ENCODE results near the gene UGT1A10. TPM values are rescaled to one million over a fixed set of nuclear protein-coding genes. Genes with fewer than 3 reads are reported as not detected.

UGT1A10 gene
- total and polyA plus RNA-seq, 4 donors, result 0.03 to 0.14 TPM; not detected in 2

DNA sequence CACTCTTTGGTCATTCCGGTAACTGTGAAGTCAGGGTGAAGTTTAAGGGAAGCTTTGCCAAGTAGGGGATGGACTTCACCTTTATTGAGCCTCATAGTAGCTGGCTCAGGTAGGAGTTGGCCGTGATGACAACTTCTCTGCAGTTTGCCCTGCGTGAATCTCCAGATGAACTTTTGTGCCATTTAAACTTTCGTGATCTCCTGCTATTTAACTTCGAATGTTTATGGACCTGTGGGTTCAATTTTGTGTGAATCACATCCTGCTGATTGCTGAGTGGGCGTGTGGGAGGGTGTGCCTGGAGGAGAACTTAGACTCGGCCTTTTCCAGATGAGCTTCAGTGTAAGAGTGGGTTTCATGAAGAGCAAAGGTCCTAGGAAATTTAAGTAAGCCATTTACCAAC is 128.0 kb downstream of the UGT1A10 start:
- H3K4me3 ChIP-seq, result no peak overlapping the region
- ATAC-seq (ENCODE audit: insufficient read depth, low FRiP score) (no peak), DNase-seq (no peak)
- WGBS, 2 donors, result 80 to 82% methylated on average over 7 of the region's 7 CpGs
- no peaks in the 10 kb centered on the region for H3K9me3 ChIP-seq (ENCODE audit: control insufficient read depth in 4 of 4, insufficient read depth in 3 of 4, low read length in 3 of 4)
- H3K27ac ChIP-seq (ENCODE audit: low read depth in 1 of 2, low read length in 1 of 2), result no peak overlapping the region
- H3K27me3 ChIP-seq (ENCODE audit: control insufficient read depth in 3 of 3, insufficient read depth in 3 of 3, low read length in 2 of 3), result no peaks in the 10 kb centered on the region
- no peak overlapping the region for H3K9ac ChIP-seq (ENCODE audit: insufficient read depth in 1 of 2, low read length in 2 of 2)
- TF ChIP-seq, protein P1, sequence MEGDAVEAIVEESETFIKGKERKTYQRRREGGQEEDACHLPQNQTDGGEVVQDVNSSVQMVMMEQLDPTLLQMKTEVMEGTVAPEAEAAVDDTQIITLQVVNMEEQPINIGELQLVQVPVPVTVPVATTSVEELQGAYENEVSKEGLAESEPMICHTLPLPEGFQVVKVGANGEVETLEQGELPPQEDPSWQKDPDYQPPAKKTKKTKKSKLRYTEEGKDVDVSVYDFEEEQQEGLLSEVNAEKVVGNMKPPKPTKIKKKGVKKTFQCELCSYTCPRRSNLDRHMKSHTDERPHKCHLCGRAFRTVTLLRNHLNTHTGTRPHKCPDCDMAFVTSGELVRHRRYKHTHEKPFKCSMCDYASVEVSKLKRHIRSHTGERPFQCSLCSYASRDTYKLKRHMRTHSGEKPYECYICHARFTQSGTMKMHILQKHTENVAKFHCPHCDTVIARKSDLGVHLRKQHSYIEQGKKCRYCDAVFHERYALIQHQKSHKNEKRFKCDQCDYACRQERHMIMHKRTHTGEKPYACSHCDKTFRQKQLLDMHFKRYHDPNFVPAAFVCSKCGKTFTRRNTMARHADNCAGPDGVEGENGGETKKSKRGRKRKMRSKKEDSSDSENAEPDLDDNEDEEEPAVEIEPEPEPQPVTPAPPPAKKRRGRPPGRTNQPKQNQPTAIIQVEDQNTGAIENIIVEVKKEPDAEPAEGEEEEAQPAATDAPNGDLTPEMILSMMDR (IDR thresholded peaks at IDR 0.05; ENCODE audit: control extremely low read depth, extremely low read depth), result no peak
- H3K4me1 ChIP-seq (ENCODE audit: control insufficient read depth in 5 of 5, insufficient read depth in 5 of 5, low read length in 5 of 5), result no peaks in the 10 kb centered on the region
- H3K36me3 ChIP-seq (ENCODE audit: control insufficient read depth in 4 of 4, insufficient read depth in 4 of 4, low read length in 4 of 4), result no peaks in the 10 kb centered on the region

DNA sequence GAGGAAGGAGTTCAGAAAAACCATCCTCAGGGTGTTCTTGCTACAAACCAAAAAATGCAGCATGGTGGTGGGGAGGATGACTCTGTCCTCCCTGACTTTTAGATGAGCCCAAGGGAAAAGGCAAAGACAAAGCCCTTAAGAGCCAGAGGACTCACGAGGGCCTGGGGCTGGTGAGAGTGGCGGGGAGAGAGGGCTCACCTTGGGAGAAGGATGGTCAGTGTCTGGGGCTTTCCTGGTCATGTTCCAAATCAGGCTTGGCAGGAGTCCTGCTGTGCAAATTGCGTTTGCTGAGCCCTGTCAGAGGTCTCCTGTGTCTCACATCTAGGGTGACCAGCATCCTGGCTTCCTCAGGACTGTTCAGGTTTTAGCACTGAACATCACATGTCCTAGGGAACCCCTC is 128.5 kb downstream of the UGT1A10 start:
- DNase-seq, result no peak
- no peak for ATAC-seq (ENCODE audit: insufficient read depth, low FRiP score)
- WGBS, 2 donors, result 47 to 86% methylated on average over 3 of the region's 3 CpGs
- Histone ChIP-seq H3K36me3 (ENCODE audit: control insufficient read depth in 4 of 4, insufficient read depth in 4 of 4, low read length in 4 of 4) (no peaks in the 10 kb centered on the region), H3K4me1 (ENCODE audit: control insufficient read depth in 5 of 5, insufficient read depth in 5 of 5, low read length in 5 of 5) (no peaks in the 10 kb centered on the region), H3K27ac (ENCODE audit: low read depth in 1 of 2, low read length in 1 of 2) (no peak overlapping the region), H3K27me3 (ENCODE audit: control insufficient read depth in 3 of 3, insufficient read depth in 3 of 3, low read length in 2 of 3) (no peaks in the 10 kb centered on the region), H3K9me3 (ENCODE audit: control insufficient read depth in 4 of 4, insufficient read depth in 3 of 4, low read length in 3 of 4) (no peaks in the 10 kb centered on the region), H3K9ac (ENCODE audit: insufficient read depth in 1 of 2, low read length in 2 of 2) (no peak overlapping the region), H3K4me3 (no peak overlapping the region)
- TF ChIP-seq, protein P1 (IDR thresholded peaks at IDR 0.05; ENCODE audit: control extremely low read depth, extremely low read depth), result no peak

DNA sequence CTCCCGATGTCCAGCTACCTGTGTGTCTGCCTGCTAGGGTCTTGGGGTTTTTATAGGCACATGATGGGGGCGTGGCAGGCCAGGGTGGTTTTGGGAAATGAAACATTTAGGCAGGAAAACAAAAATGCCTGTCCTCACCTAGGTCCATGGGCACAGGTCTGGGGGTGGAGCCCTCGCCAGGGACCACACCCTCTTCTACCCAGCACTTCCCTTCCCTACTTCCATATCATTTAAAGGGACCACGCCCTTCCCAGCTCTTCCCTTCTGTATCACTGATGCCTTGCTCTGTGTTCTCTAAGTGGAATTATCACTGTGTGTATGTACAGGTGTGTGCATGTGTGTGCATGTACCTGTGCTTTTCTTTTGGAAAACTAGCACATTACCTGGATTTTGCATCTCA is 130.2 kb downstream of the UGT1A10 start:
- 73 to 88% methylated on average over 4 of the region's 4 CpGs for WGBS, 2 donors
- ATAC-seq (ENCODE audit: insufficient read depth, low FRiP score), result no peak
- TF ChIP-seq, protein P1 (IDR thresholded peaks at IDR 0.05; ENCODE audit: control extremely low read depth, extremely low read depth), result no peak

DNA sequence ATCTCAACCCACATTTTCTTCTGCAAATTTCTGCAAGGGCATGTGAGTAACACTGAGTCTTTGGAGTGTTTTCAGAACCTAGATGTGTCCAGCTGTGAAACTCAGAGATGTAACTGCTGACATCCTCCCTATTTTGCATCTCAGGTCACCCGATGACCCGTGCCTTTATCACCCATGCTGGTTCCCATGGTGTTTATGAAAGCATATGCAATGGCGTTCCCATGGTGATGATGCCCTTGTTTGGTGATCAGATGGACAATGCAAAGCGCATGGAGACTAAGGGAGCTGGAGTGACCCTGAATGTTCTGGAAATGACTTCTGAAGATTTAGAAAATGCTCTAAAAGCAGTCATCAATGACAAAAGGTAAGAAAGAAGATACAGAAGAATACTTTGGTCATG is 131.8 kb downstream of the UGT1A10 start:
- Histone ChIP-seq H3K9me3 (ENCODE audit: control insufficient read depth in 4 of 4, insufficient read depth in 3 of 4, low read length in 3 of 4) (no peaks in the 10 kb centered on the region), H3K4me3 (no peak overlapping the region), H3K4me1 (ENCODE audit: control insufficient read depth in 5 of 5, insufficient read depth in 5 of 5, low read length in 5 of 5) (no peaks in the 10 kb centered on the region), H3K27ac (ENCODE audit: low read depth in 1 of 2, low read length in 1 of 2) (no peak overlapping the region), H3K27me3 (ENCODE audit: control insufficient read depth in 3 of 3, insufficient read depth in 3 of 3, low read length in 2 of 3) (no peaks in the 10 kb centered on the region), H3K36me3 (ENCODE audit: control insufficient read depth in 4 of 4, insufficient read depth in 4 of 4, low read length in 4 of 4) (no peaks in the 10 kb centered on the region), H3K9ac (ENCODE audit: insufficient read depth in 1 of 2, low read length in 2 of 2) (no peak overlapping the region)
- DNase-seq (no peak), ATAC-seq (ENCODE audit: insufficient read depth, low FRiP score) (no peak)
- TF ChIP-seq, protein P1 (IDR thresholded peaks at IDR 0.05; ENCODE audit: control extremely low read depth, extremely low read depth), result no peak
- 76 to 80% methylated on average over 4 of the region's 4 CpGs for WGBS, 2 donors

More for the DNA sequence above, 130.2 kb downstream of the UGT1A10 start:
- no peak for DNase-seq
- Histone ChIP-seq H3K9ac (ENCODE audit: insufficient read depth in 1 of 2, low read length in 2 of 2) (no peak overlapping the region), H3K9me3 (ENCODE audit: control insufficient read depth in 4 of 4, insufficient read depth in 3 of 4, low read length in 3 of 4) (no peaks in the 10 kb centered on the region), H3K27me3 (ENCODE audit: control insufficient read depth in 3 of 3, insufficient read depth in 3 of 3, low read length in 2 of 3) (no peaks in the 10 kb centered on the region), H3K4me3 (no peak overlapping the region), H3K4me1 (ENCODE audit: control insufficient read depth in 5 of 5, insufficient read depth in 5 of 5, low read length in 5 of 5) (no peaks in the 10 kb centered on the region), H3K36me3 (ENCODE audit: control insufficient read depth in 4 of 4, insufficient read depth in 4 of 4, low read length in 4 of 4) (no peaks in the 10 kb centered on the region), H3K27ac (ENCODE audit: low read depth in 1 of 2, low read length in 1 of 2) (no peak overlapping the region)

Measured in lung (tissue), 12 donors.